HG02642 (cell line): ENCODE measurements around the gene NRDC.
"Not testable (repeated sequence)": the region's sequence is repeated elsewhere in the genome, so short reads cannot be mapped to it uniquely, and the experiment has no call there.

ENCODE experiments used
- ATAC-seq: cut with Tn5 transposase; IDR thresholded peaks from one replicate; pipeline ENCODE4 v1.9.1; 2021; ENCODE audit warnings: mild to moderate bottlenecking; ENCODE audit not compliant: unreplicated experiment, poor library complexity

NRDC gene

DNA sequence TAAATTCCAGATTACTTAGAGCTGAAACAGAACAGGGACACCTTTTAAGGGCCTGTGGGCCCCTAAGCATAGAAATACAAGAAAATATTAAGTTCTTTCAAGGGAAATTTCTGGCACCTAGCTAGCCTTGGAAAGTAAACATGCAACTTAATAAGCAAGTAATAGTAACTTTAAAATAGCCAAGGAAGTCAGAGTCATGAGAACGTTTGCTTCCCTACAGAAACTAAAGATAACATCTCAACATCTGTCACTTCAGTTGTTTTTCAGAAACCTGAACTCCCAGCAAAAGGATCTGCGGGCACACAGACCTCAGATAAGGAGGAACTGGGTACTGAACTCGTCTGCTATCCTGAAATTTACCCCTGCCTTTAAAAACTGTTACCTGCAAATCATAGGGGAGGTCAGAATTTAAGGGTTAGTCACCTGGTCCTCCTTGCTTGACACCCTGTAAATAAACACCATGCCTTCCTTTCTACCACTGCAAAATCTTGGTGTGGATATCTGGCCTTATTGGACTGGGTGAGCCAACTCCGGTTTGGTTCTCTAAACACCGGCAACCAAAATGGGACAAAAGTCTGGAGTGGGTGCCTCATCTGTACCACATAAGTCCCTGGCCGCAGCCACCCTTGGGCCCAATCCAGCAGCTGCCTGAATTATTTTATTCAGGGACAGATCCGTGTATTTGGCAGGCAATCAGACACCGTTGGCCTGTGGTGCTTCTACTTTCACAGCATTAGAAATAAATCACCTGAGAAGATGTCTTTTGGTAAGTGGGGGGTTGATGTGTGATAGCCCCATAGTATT, 27.9 kb downstream of the NRDC start:
- no peak for ATAC-seq

DNA sequence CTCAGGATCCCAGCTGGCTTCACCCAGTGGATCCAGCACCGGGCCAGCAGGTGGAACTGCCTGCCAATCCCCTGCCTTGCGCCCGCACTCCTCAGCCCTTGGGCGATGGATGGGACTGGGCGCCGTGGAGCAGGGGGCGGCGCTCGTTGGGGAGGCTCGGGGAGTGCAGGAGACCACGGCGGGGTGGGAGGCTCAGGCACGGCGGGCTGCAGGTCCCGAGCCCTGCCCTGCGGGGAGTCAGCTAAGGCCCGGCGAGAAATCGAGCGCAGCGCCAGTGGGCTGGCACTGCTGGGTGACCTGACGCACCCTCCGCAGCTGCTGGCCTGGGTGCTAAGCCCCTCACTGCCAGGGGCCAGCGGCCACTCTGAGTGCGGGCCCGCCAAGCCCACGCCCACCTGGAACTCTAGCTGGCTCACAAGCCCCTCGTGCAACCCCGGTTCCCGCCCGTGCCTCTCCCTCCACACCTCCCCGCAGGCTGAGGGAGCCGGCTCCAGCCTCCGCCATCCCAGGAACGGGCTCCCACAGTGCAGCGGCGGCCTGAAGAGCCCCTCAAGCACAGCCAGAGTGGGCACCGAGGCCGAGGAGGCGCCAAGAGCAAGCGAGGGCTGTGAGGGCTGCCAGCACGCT, 31.1 kb downstream of the NRDC start:
- ATAC-seq: no peak

DNA sequence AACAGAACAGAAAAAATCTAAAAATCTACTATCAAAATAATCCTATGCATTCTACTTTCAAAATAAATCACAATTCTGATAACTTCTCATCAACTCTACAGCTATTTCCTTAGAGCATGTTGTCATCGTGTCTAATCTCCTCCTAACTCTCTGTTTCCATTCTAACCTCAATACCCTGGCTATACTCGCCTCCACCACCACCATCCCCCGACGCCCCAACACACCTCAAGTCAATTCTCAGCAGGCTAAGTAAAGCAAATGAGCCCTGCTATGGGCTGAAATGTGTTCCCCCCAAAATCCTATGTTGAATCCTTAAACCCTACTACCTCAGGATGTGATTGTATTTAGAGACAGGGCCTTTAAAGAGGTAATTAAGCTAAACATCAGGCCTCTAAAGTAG, 34.6 kb downstream of the NRDC start:
- ATAC-seq: no peak

DNA sequence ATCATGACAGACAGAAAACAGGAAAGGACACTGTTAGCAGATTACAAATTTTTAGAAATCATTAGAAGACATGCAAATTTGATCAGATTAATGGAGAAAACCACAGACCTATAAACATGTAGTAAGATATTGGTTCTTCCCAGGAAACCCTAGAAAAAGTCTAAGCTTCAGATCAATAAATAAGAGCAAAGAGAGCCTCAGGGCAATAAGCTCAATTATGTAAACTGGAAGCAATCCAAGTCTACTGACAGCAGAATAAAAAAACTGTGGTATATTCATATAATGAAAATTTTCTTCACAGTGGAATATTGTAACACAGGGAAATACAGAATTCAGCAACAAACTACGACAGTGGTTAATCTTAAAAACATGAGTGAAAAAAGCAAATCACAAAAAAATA, 36.3 kb downstream of the NRDC start:
- ATAC-seq: no peak

- no peak for ATAC-seq
Measured at GRCh38 chr1:51840743-51841461, 37.6 kb downstream of the NRDC start.

- no peak for ATAC-seq
Measured at GRCh38 chr1:51840182-51840581, 38.3 kb downstream of the NRDC start.

GRCh38 chr1:51839094-51839493, 39.4 kb downstream of the NRDC start:
- no peak for ATAC-seq

- no peak for ATAC-seq
Measured at GRCh38 chr1:51837243-51837642, 41.3 kb downstream of the NRDC start.

- ATAC-seq: no peak
Measured at GRCh38 chr1:51833700-51834099, 44.8 kb downstream of the NRDC start.

DNA sequence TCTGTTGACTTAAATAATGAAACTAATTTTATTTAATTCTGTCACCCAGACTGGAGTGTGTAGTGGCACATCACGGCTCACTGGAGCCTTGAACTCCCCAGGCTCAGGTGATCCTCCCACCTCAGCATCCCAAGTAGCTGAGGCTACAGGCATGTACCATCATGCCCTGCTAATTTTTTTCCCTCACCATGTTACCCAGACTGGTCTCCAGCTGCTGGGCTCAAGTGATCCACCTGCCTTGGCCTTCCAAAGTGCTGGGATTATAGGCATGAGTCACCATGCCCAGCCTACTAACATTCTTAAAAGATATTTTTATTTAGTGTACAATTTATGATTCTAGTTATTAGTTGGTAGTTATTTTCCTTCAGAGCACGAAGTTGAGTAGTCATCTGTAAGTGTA, 49.5 kb downstream of the NRDC start:
- ATAC-seq: no peak

- ATAC-seq: no peak
Measured at GRCh38 chr1:51819810-51820209, 58.7 kb downstream of the NRDC start.

DNA sequence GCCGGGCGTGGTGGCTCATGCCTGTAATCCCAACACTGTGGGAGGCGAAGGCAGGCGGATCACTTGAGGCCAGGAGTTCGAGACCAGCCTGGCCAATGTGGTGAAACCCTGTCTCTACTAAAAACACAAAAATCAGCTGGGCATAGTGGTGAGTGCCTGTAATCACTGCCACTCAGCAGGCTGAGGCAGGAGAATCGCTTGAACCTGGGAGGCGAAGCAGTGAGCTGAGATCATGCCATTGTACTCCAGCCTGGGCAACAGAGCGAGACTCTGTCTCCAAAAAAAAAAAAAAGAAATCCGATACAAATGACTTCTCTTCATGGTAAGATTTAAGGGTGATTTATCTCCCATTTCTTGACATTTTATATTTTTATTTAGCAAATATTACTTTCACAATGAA, 59.5 kb downstream of the NRDC start:
- ATAC-seq: not testable (repeated sequence)

- no peak for ATAC-seq
Measured at GRCh38 chr1:51818487-51818886, 60.0 kb downstream of the NRDC start.

- ATAC-seq: no peak
Measured at GRCh38 chr1:51814513-51814912, 64.0 kb downstream of the NRDC start.

GRCh38 chr1:51799372-51799771, 79.2 kb downstream of the NRDC start:
- ATAC-seq: no peak

DNA sequence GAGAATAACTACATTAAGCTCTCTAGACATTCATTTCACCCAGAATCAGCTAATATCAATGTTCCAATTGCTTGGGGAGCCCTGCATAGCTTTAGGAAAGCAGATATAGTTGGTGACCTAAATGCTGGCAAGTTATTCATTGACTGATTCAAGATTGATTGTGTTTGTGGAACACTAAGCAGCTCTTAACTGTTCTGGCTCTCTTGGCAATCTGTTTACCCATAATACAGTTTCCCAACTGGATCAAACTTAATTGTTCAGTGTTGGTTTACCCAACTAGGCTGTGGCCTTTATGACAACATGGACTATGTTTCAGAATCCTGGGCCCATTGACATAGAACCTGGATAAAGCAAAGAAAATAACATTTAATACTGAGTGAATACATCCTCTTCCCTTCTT, 83.7 kb downstream of the NRDC start:
- ATAC-seq: no peak

GRCh38 chr1:51794260-51794659, 84.3 kb downstream of the NRDC start:
- ATAC-seq: no peak

- no peak for ATAC-seq
Measured at GRCh38 chr1:51792864-51793263, 85.7 kb downstream of the NRDC start.

- ATAC-seq: no peak
Measured at GRCh38 chr1:51791888-51792287, 86.6 kb downstream of the NRDC start.

DNA sequence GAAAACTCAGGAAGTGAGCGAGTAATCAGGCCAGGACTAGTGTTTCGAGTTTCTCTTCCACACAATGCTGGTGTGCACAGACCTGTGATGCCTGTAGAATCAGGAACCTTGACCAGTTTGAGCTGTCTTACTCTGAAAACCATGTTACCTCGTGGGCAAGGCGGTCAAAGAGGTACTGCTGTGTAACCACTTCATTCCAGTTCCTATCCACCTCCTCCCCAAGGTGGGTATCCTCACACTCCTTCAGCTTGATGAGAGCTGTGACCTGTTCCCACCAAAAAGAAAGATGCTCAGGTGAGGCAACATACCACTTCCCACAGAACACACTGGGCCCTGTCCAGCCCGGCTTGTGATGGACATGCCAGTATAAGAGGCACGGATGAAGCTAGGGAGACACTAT, 88.1 kb downstream of the NRDC start:
- no peak for ATAC-seq

GRCh38 chr1:51789342-51789741, 89.2 kb downstream of the NRDC start:
- no peak for ATAC-seq
